Lung (tissue), 12 donors: ENCODE measurements around the gene PPIG. TPM values are rescaled to one million over a fixed set of nuclear protein-coding genes. Genes with fewer than 3 reads are reported as not detected.

Source experiments
- ATAC-seq: fragments of 200-7000 bp; cut with Tn5 transposase; one replicate; pipeline ENCODE4 v1.9.1; 2020; ENCODE audit warnings: moderate number of reproducible peaks; ENCODE audit not compliant: insufficient read depth, low FRiP score
- DNase-seq, 3 donors: peaks; one replicate each; pipeline ENCODE4 v3.0.0-alpha.2; 2013 to 2017
- H3K27ac ChIP-seq, 2 donors: one replicate each; pipeline ENCODE4 v1.5.1; 2013; ENCODE audit warnings: mild to moderate bottlenecking in 2 of 2, moderate library complexity in 2 of 2, control low read depth in 1 of 2, inconsistent platforms in 1 of 2, low read depth in 1 of 2, low read length in 1 of 2
- H3K27me3 ChIP-seq, 3 donors: one replicate each; pipeline ENCODE4 v1.5.1; 2013; ENCODE audit warnings: low read length in 2 of 3; ENCODE audit not compliant: control insufficient read depth in 3 of 3, insufficient read depth in 3 of 3
- H3K36me3 ChIP-seq, 4 donors: one replicate each; pipeline ENCODE4 v1.5.1; 2013; ENCODE audit warnings: low read length in 4 of 4, mild to moderate bottlenecking in 1 of 4, moderate library complexity in 1 of 4; ENCODE audit not compliant: control insufficient read depth in 4 of 4, insufficient read depth in 4 of 4
- H3K4me1 ChIP-seq, 5 donors: one replicate each; pipeline ENCODE4 v1.5.1; 2013; ENCODE audit warnings: low read length in 5 of 5, mild to moderate bottlenecking in 2 of 5, moderate library complexity in 1 of 5; ENCODE audit not compliant: control insufficient read depth in 5 of 5, insufficient read depth in 5 of 5
- H3K4me3 ChIP-seq: one replicate; pipeline ENCODE4 v1.5.1; 2013; ENCODE audit warnings: mild to moderate bottlenecking, control low read depth, moderate library complexity
- H3K9ac ChIP-seq, 2 donors: one replicate each; pipeline ENCODE4 v1.5.1; 2013; ENCODE audit warnings: low read length in 2 of 2, control low read depth in 1 of 2; ENCODE audit not compliant: insufficient read depth in 1 of 2
- H3K9me3 ChIP-seq, 4 donors: one replicate each; pipeline ENCODE4 v1.5.1; 2013; ENCODE audit warnings: low read length in 3 of 4, mild to moderate bottlenecking in 1 of 4, moderate library complexity in 1 of 4; ENCODE audit not compliant: control insufficient read depth in 4 of 4, insufficient read depth in 3 of 4
- WGBS, 2 donors: extraction: QIAGEN DNeasy Blood & Tissue Kit; methylation state at CpG; one replicate each; pipeline ENCODE4 v1.1.7; 2013; 5-methylcytosine and 5-hydroxymethylcytosine counted together
- polyA plus RNA-seq, 2 donors: library from polyadenylated mRNA; stranded (reverse); fragments of 200-250 nt; gene quantifications; one replicate each; pipeline ENCODE4 v1.2.1, GENCODE V29; 2013
- total RNA-seq, 2 donors: library from RNA; depleted of rRNA in 1 of 2; stranded (reverse); fragments of >200 nt in 1 of 2; gene quantifications; one replicate each; pipeline ENCODE4 v1.2.1, GENCODE V29; 2014 to 2021
- TF ChIP-seq, protein P1 (sequence below): IDR thresholded peaks from 2 replicates; pipeline ENCODE4 v1.5.1; 2012; ENCODE audit warnings: mild to moderate bottlenecking; ENCODE audit errors: control extremely low read depth, extremely low read depth
- donor health status: control.
- donor health status: control.
- donor health status: Bipolar disorder and iron deficiency.
- donor health status: healthy.
- donor health status: DM: yes; HTN: yes; CAD: no.

The PPIG gene
- total and polyA plus RNA-seq, 4 donors, result 26.2 to 56.1 (median 48.2) TPM

DNA sequence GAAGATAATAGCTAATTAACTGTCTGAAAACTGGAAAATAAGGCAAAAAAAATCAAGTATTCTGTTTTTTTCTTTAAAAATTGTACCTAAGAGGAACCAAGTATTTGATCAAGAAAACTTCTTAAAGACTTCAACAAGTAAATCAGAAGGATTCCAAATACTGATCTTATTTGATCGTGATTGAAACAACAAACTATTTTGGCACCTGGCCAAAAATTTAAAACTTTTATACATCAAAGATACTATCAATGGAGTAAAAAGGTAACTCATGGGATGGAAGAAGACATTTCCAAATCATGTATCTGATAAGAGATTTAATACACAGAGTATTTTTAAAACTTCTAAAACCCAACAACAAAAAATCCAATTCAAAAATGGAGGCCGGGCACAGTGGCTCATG, 63.3 kb downstream of the PPIG start:
- no peak overlapping the region for H3K9ac ChIP-seq
- WGBS, 2 donors, result 83 to 95% methylated on average over 2 of the region's 2 CpGs
- no peak overlapping the region for H3K4me3 ChIP-seq
- H3K4me1 ChIP-seq, result no peaks in the 10 kb centered on the region
- ATAC-seq (no peak), DNase-seq (no peak)
- H3K27me3 ChIP-seq, result no peaks in the 10 kb centered on the region
- H3K9me3 ChIP-seq, result no peaks in the 10 kb centered on the region
- no peaks in the 10 kb centered on the region for H3K36me3 ChIP-seq
- TF ChIP-seq, protein P1, sequence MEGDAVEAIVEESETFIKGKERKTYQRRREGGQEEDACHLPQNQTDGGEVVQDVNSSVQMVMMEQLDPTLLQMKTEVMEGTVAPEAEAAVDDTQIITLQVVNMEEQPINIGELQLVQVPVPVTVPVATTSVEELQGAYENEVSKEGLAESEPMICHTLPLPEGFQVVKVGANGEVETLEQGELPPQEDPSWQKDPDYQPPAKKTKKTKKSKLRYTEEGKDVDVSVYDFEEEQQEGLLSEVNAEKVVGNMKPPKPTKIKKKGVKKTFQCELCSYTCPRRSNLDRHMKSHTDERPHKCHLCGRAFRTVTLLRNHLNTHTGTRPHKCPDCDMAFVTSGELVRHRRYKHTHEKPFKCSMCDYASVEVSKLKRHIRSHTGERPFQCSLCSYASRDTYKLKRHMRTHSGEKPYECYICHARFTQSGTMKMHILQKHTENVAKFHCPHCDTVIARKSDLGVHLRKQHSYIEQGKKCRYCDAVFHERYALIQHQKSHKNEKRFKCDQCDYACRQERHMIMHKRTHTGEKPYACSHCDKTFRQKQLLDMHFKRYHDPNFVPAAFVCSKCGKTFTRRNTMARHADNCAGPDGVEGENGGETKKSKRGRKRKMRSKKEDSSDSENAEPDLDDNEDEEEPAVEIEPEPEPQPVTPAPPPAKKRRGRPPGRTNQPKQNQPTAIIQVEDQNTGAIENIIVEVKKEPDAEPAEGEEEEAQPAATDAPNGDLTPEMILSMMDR, result no peak
- no peak overlapping the region for H3K27ac ChIP-seq

DNA sequence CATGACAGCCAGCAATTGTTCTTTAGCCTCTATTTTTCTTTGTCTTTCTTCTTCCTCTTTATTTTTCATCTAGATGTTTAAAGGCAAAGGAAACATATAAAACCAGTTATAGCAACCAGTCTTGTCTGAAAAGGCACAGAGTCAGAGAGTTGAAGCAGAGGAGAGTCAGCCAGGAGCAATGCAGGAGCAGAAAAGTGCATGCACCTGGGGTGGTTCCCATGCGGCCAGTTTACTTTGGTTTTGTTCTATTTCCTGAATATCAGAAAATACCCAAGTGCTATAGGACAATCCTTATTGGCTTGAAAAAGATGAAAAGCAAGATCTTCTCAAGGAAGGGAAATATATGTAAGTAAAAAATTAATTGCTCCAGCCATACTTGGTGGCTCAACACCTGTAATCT, 65.1 kb downstream of the PPIG start:
- H3K4me3 ChIP-seq, result no peak overlapping the region
- WGBS, 2 donors, result 67 to 81% methylated on average over 1 of the region's 1 CpG
- DNase-seq (no peak), ATAC-seq (no peak)
- H3K9ac ChIP-seq, result no peak overlapping the region
- H3K27ac ChIP-seq, result no peak overlapping the region
- no peaks in the 10 kb centered on the region for H3K4me1 ChIP-seq
- H3K9me3 ChIP-seq, result no peaks in the 10 kb centered on the region
- no peaks in the 10 kb centered on the region for H3K36me3 ChIP-seq
- no peaks in the 10 kb centered on the region for H3K27me3 ChIP-seq
- TF ChIP-seq, protein P1, result no peak

DNA sequence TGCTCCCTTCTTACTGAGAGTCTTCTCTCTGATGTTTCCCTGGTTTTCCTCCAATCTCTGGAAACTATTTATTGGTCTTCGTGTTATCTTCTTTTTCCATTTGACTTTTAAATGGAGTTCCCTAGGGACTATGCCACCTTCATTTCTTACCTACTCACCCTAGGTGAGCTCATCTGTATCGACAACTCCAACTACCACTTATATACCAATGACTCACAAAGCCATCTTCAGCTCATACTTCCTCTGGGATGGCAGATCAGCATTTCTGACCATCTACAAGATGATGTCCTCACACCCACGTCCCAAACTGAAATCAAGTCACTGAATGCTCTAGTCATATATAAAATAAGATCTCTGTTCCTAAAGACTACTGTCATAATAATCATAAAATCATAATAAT, 69.5 kb downstream of the PPIG start:
- no peak overlapping the region for H3K9ac ChIP-seq
- H3K36me3 ChIP-seq, result no peaks in the 10 kb centered on the region
- H3K4me3 ChIP-seq, result no peak overlapping the region
- ATAC-seq (no peak), DNase-seq (no peak)
- H3K9me3 ChIP-seq, result no peaks in the 10 kb centered on the region
- TF ChIP-seq, protein P1, result no peak
- no peak overlapping the region for H3K27ac ChIP-seq
- WGBS, 2 donors, result 75 to 83% methylated on average over 3 of the region's 3 CpGs
- H3K4me1 ChIP-seq, result no peaks in the 10 kb centered on the region
- no peaks in the 10 kb centered on the region for H3K27me3 ChIP-seq

DNA sequence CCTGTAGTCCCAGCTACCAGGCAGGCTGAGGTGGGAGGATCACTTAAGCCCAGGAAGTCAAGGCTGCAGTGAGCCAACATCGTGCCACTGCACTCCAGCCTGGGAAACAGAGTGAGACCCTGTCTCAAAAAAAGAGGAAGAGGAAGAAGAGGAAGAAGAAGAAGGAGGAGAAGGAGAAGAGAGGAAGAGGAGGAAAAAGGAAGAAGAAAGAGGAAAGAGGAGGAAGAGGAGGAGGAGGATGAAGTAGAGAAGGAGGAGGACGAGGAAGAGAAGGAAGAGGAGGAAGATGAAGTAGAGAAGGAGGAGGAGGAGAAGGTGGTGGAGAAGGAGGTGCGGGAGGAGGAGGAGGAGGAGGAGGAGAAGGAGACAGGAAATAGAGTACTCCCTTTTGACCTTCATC, 72.0 kb downstream of the PPIG start:
- Histone ChIP-seq H3K27me3 (no peaks in the 10 kb centered on the region), H3K36me3 (no peaks in the 10 kb centered on the region), H3K9ac (no peak overlapping the region), H3K4me1 (no peaks in the 10 kb centered on the region), H3K27ac (no peak overlapping the region), H3K9me3 (no peaks in the 10 kb centered on the region), H3K4me3 (no peak overlapping the region)
- WGBS, 2 donors, result 50 to 58% methylated on average over 3 of the region's 3 CpGs
- ATAC-seq (no peak), DNase-seq (no peak)
- TF ChIP-seq, protein P1, result no peak
